Measurements from ENCODE around the gene SPATA46. TPM values are rescaled to one million over a fixed set of nuclear protein-coding genes. Genes with fewer than 3 reads are reported as not detected.

SPATA46 gene
- total and polyA plus RNA-seq, 2 donors: not detected

- Histone ChIP-seq H3K27ac (ENCODE audit: low read depth in 1 of 2, low read length in 1 of 2) (no peak within 1 kb of the TSS), H3K36me3 (ENCODE audit: control insufficient read depth in 2 of 2, insufficient read depth in 2 of 2, low read length in 1 of 2) (no peaks in the 10 kb centered on the region), H3K9me3 (ENCODE audit: control insufficient read depth in 2 of 2, insufficient read depth in 1 of 2, low read length in 1 of 2) (no peaks in the 10 kb centered on the region), H3K27me3 (ENCODE audit: control insufficient read depth in 2 of 2, insufficient read depth in 1 of 2, low read length in 1 of 2) (no peaks in the 10 kb centered on the region), H3K4me3 (ENCODE audit: low read length in 2 of 2) (no peak within 1 kb of the TSS), H3K4me1 (ENCODE audit: control insufficient read depth in 2 of 2, insufficient read depth in 2 of 2, low read length in 2 of 2) (no peaks in the 10 kb centered on the region)
- 98% methylated on average over 3 of the region's 3 CpGs for WGBS
- no peak for DNase-seq (ENCODE audit: low read depth in 6 of 9, low spot score in 9 of 9)
Measured at GRCh38 chr1:162412002-162412401, 35.3 kb upstream of the SPATA46 start, which contains the start of gene SH2D1B. Gene SH2D1B, minus strand, starts transcription at chr1:162412136. Its CDS starts 120 bp downstream, at chr1:162412016.

- 98% methylated on average over 1 of the region's 1 CpG for WGBS
- no peak for DNase-seq (ENCODE audit: low read depth in 6 of 9, low spot score in 9 of 9)
Measured at GRCh38 chr1:162407539-162407938, 30.9 kb upstream of the SPATA46 start.

GRCh38 chr1:162406811-162407210 is 30.2 kb upstream of the SPATA46 start:
- Histone ChIP-seq H3K4me3 (ENCODE audit: low read length in 2 of 2) (no peak overlapping the region), H3K27me3 (ENCODE audit: control insufficient read depth in 2 of 2, insufficient read depth in 1 of 2, low read length in 1 of 2) (no peaks in the 10 kb centered on the region), H3K27ac (ENCODE audit: low read depth in 1 of 2, low read length in 1 of 2) (no peak overlapping the region), H3K36me3 (ENCODE audit: control insufficient read depth in 2 of 2, insufficient read depth in 2 of 2, low read length in 1 of 2) (no peaks in the 10 kb centered on the region), H3K4me1 (ENCODE audit: control insufficient read depth in 2 of 2, insufficient read depth in 2 of 2, low read length in 2 of 2) (no peaks in the 10 kb centered on the region), H3K9me3 (ENCODE audit: control insufficient read depth in 2 of 2, insufficient read depth in 1 of 2, low read length in 1 of 2) (no peaks in the 10 kb centered on the region)
- no peak for DNase-seq (ENCODE audit: low read depth in 6 of 9, low spot score in 9 of 9)
- 99% methylated on average over 2 of the region's 2 CpGs for WGBS

More at GRCh38 chr1:162407539-162407938, 30.9 kb upstream of the SPATA46 start:
- no peaks in the 10 kb centered on the region for H3K4me1 ChIP-seq (ENCODE audit: control insufficient read depth in 2 of 2, insufficient read depth in 2 of 2, low read length in 2 of 2)
- H3K27me3 ChIP-seq (ENCODE audit: control insufficient read depth in 2 of 2, insufficient read depth in 1 of 2, low read length in 1 of 2): no peaks in the 10 kb centered on the region
- H3K27ac ChIP-seq (ENCODE audit: low read depth in 1 of 2, low read length in 1 of 2): no peak overlapping the region
- H3K4me3 ChIP-seq (ENCODE audit: low read length in 2 of 2): no peak overlapping the region
- no peaks in the 10 kb centered on the region for H3K9me3 ChIP-seq (ENCODE audit: control insufficient read depth in 2 of 2, insufficient read depth in 1 of 2, low read length in 1 of 2)
- H3K36me3 ChIP-seq (ENCODE audit: control insufficient read depth in 2 of 2, insufficient read depth in 2 of 2, low read length in 1 of 2): no peaks in the 10 kb centered on the region

- Histone ChIP-seq H3K4me1 (ENCODE audit: control insufficient read depth in 2 of 2, insufficient read depth in 2 of 2, low read length in 2 of 2) (no peaks in the 10 kb centered on the region), H3K4me3 (ENCODE audit: low read length in 2 of 2) (no peak overlapping the region), H3K27me3 (ENCODE audit: control insufficient read depth in 2 of 2, insufficient read depth in 1 of 2, low read length in 1 of 2) (no peaks in the 10 kb centered on the region), H3K9me3 (ENCODE audit: control insufficient read depth in 2 of 2, insufficient read depth in 1 of 2, low read length in 1 of 2) (no peaks in the 10 kb centered on the region), H3K27ac (ENCODE audit: low read depth in 1 of 2, low read length in 1 of 2) (no peak overlapping the region), H3K36me3 (ENCODE audit: control insufficient read depth in 2 of 2, insufficient read depth in 2 of 2, low read length in 1 of 2) (no peaks in the 10 kb centered on the region)
- no peak for DNase-seq (ENCODE audit: low read depth in 6 of 9, low spot score in 9 of 9)
- 82% methylated on average over 5 of the region's 5 CpGs for WGBS
Measured at GRCh38 chr1:162405800-162406199, 29.1 kb upstream of the SPATA46 start.

DNA sequence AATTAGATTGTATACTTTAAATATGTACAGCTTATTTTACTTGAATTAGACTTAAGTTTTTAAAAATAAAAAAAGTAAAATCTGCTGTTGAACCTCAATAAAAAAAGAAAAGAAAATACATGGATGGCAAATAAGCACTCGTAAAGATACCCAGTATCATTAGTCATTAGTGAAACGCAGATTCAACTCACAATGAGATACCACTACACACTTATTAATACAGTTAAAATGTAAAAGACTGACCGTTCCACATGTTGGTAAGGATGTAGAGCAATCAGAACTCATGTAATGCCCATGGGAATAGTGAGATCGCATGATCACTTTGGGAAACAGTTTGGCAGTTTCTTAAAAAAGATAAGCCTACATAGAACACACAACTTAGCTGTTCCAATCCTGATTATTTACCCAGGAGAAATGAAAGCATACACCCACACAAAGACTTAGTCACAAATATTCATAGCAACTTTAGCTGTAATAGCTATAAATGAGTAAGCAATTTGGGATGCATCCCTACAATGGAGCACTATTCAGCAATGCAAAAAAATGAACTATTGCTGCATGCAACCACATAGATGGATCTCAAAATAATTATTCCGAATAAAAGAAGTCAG is 28.0 kb upstream of the SPATA46 start:
- H3K9me3 ChIP-seq (ENCODE audit: control insufficient read depth in 2 of 2, insufficient read depth in 1 of 2, low read length in 1 of 2): no peaks in the 10 kb centered on the region
- no peaks in the 10 kb centered on the region for H3K36me3 ChIP-seq (ENCODE audit: control insufficient read depth in 2 of 2, insufficient read depth in 2 of 2, low read length in 1 of 2)
- 86% methylated on average over 5 of the region's 5 CpGs for WGBS
- H3K27ac ChIP-seq (ENCODE audit: low read depth in 1 of 2, low read length in 1 of 2): no peak overlapping the region
- no peaks in the 10 kb centered on the region for H3K4me1 ChIP-seq (ENCODE audit: control insufficient read depth in 2 of 2, insufficient read depth in 2 of 2, low read length in 2 of 2)
- no peaks in the 10 kb centered on the region for H3K27me3 ChIP-seq (ENCODE audit: control insufficient read depth in 2 of 2, insufficient read depth in 1 of 2, low read length in 1 of 2)
- no peak overlapping the region for H3K4me3 ChIP-seq (ENCODE audit: low read length in 2 of 2)
- DNase-seq (ENCODE audit: low read depth in 6 of 9, low spot score in 9 of 9): no peak

DNA sequence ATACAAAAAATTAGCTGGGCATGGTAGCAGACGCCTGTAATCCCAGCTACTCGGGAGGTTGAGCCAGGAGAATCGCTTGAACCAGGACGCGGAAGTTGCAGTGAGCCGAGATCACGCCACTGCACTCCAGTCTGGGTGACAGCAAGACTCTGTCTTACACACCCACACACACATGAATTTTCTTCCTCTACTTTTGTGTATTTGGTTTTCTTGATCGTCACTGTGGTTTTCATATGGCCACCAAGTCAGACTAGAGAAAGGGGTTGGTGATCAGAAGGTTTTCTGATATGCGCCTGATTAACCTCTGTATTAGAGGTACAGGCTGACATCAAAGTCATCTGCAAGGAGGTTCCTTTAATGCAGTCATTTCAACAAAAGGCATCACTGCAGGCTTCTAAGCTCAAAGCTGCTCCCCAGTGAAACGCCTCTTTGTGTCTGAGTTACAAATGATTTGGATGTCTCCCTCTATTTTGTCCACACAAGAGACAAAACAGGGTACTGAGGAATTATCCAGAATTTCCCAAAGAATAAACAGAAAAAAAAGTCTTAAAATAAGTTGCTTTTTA is 24.2 kb upstream of the SPATA46 start:
- Histone ChIP-seq H3K9me3 (ENCODE audit: control insufficient read depth in 2 of 2, insufficient read depth in 1 of 2, low read length in 1 of 2) (no peaks in the 10 kb centered on the region), H3K4me3 (ENCODE audit: low read length in 2 of 2) (no peak overlapping the region), H3K27ac (ENCODE audit: low read depth in 1 of 2, low read length in 1 of 2) (no peak overlapping the region), H3K27me3 (ENCODE audit: control insufficient read depth in 2 of 2, insufficient read depth in 1 of 2, low read length in 1 of 2) (no peaks in the 10 kb centered on the region), H3K36me3 (ENCODE audit: control insufficient read depth in 2 of 2, insufficient read depth in 2 of 2, low read length in 1 of 2) (no peaks in the 10 kb centered on the region), H3K4me1 (ENCODE audit: control insufficient read depth in 2 of 2, insufficient read depth in 2 of 2, low read length in 2 of 2) (no peaks in the 10 kb centered on the region)
- 95% methylated on average over 10 of the region's 10 CpGs for WGBS
- DNase-seq (ENCODE audit: low read depth in 6 of 9, low spot score in 9 of 9): no peak

DNA sequence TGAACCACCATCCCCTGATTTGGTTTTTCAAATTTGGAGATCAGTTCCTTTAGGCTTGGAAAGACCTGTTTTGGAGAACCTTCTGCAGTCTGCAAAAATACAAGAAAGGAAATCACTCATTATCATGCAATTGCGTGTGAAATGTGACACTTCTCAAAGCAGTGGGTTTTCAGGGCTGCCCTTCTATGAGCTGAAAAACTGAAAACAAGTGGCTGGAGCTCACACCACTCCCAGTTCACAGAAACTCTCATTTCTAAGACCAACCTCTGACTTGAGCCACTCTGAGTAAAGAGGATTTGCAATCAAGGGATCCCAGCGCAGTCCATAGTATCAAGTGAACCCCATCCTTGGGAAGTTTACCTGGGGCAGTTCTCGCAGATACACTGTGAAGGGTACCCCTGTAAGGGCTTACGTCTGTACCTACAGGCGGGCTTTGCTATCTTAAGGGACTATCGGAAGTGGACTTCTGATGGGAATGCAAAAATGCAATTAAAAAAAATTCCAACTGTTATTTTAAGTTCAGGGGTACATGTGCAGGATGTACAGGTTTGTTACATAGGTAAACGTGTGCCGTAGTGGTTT is 22.4 kb upstream of the SPATA46 start:
- Histone ChIP-seq H3K4me3 (ENCODE audit: low read length in 2 of 2) (no peak overlapping the region), H3K27me3 (ENCODE audit: control insufficient read depth in 2 of 2, insufficient read depth in 1 of 2, low read length in 1 of 2) (no peaks in the 10 kb centered on the region)
- 96% methylated on average over 8 of the region's 8 CpGs for WGBS

DNA sequence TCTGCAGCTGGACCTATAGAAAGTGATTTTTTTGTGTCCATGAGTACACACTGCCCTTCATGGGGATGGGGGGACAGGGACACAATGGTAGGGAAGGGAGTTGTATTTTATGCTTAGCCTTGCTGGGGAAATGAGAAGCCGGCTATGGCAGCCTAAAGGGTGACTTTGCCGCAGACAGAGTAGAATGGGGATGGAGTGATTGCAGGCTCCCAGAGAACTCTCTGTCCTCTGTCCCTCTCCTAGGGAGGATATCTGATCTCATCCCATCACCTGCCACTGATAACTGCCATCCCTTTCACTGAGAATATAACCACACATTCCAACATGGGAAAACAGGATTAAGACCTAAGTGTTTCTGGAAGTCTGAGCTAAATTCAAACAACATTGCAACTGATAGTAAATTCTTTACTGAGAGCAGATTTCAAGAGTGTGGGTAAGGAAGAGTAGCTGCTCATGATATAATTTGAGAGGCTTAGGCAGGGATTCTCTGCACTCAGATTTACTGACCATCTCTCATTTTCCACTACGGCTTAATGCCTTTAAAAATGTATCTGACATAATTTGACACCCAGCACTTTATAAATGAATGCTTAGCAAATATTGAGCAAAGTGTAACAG is 21.4 kb upstream of the SPATA46 start:
- no peaks in the 10 kb centered on the region for H3K9me3 ChIP-seq (ENCODE audit: control insufficient read depth in 2 of 2, insufficient read depth in 1 of 2, low read length in 1 of 2)
- no peak overlapping the region for H3K4me3 ChIP-seq (ENCODE audit: low read length in 2 of 2)
- H3K4me1 ChIP-seq (ENCODE audit: control insufficient read depth in 2 of 2, insufficient read depth in 2 of 2, low read length in 2 of 2): no peaks in the 10 kb centered on the region
- no peaks in the 10 kb centered on the region for H3K27me3 ChIP-seq (ENCODE audit: control insufficient read depth in 2 of 2, insufficient read depth in 1 of 2, low read length in 1 of 2)
- H3K36me3 ChIP-seq (ENCODE audit: control insufficient read depth in 2 of 2, insufficient read depth in 2 of 2, low read length in 1 of 2): no peaks in the 10 kb centered on the region
- WGBS: 91% methylated on average over 3 of the region's 3 CpGs
- DNase-seq (ENCODE audit: low read depth in 6 of 9, low spot score in 9 of 9): no peak
- H3K27ac ChIP-seq (ENCODE audit: low read depth in 1 of 2, low read length in 1 of 2): no peak overlapping the region

More for the DNA sequence above, 22.4 kb upstream of the SPATA46 start:
- H3K4me1 ChIP-seq (ENCODE audit: control insufficient read depth in 2 of 2, insufficient read depth in 2 of 2, low read length in 2 of 2): no peaks in the 10 kb centered on the region
- DNase-seq (ENCODE audit: low read depth in 6 of 9, low spot score in 9 of 9): no peak
- H3K9me3 ChIP-seq (ENCODE audit: control insufficient read depth in 2 of 2, insufficient read depth in 1 of 2, low read length in 1 of 2): no peaks in the 10 kb centered on the region
- H3K27ac ChIP-seq (ENCODE audit: low read depth in 1 of 2, low read length in 1 of 2): no peak overlapping the region
- no peaks in the 10 kb centered on the region for H3K36me3 ChIP-seq (ENCODE audit: control insufficient read depth in 2 of 2, insufficient read depth in 2 of 2, low read length in 1 of 2)

DNA sequence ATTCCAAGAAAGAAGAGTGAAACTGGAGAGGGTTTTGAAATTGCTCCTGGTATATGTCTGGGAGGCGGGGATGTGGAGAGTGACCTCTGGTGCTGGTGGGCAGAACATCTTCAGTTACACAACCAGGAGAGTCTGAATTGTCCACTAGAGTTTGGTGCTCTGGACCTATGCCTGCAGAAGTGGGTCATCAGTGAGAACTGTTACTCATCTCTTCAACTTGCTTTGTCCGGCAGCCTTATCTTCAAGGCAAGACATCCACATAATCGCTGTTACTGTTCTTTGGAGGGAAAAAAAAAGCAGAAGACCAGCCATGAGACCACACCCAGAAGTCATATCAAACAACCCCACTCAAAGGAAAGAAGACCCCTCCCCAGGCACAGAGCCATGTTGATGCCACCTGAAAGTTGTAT is 20.4 kb upstream of the SPATA46 start:
- Histone ChIP-seq H3K4me3 (ENCODE audit: low read length in 2 of 2) (no peak overlapping the region), H3K27ac (ENCODE audit: low read depth in 1 of 2, low read length in 1 of 2) (no peak overlapping the region), H3K9me3 (ENCODE audit: control insufficient read depth in 2 of 2, insufficient read depth in 1 of 2, low read length in 1 of 2) (no peaks in the 10 kb centered on the region), H3K27me3 (ENCODE audit: control insufficient read depth in 2 of 2, insufficient read depth in 1 of 2, low read length in 1 of 2) (no peaks in the 10 kb centered on the region), H3K4me1 (ENCODE audit: control insufficient read depth in 2 of 2, insufficient read depth in 2 of 2, low read length in 2 of 2) (no peaks in the 10 kb centered on the region), H3K36me3 (ENCODE audit: control insufficient read depth in 2 of 2, insufficient read depth in 2 of 2, low read length in 1 of 2) (no peaks in the 10 kb centered on the region)
- 94% methylated on average over 3 of the region's 3 CpGs for WGBS
- no peak for DNase-seq (ENCODE audit: low read depth in 6 of 9, low spot score in 9 of 9)

All from thymus (tissue), 11 donors.